ENCODE results near the gene RNF19B. TPM values are rescaled to one million over a fixed set of nuclear protein-coding genes. Genes with fewer than 3 reads are reported as not detected.

Gene RNF19B
- polyA plus RNA-seq, 2 of the 4 experiments (the other 2 are of a cell fraction): 9.9 to 22.6 TPM

- TF ChIP-seq CTCF (IDR thresholded peaks at IDR 0.05): no peak
- ChIA-PET POLR2A (no interaction called here), CTCF (interaction anchor here (1.3 to 5.3 kb wide), 4 partner anchors 10 to 197 kb away, joined by 3 to 30 read pairs (median 5); no protein-coding TSS in a partner anchor)
- H3K27ac ChIP-seq: no peak overlapping the region
- FAIRE-seq (no peak), DNase-seq (ENCODE audit: low read depth in 1 of 2, low spot score in 1 of 2) (no peak), ATAC-seq (no peak)
- WGBS (ENCODE audit: missing lambda C conversion rate): 74% methylated on average over 15 of the region's 24 CpGs
- no peaks in the 10 kb centered on the region for H3K9me3 ChIP-seq
- peaks cover 6% of the 10 kb centered on the region; the same call in 1 of the 3 replicates for H3K4me1 ChIP-seq
- no peak overlapping the region for H3K4me3 ChIP-seq
- no peak overlapping the region for H3K4me2 ChIP-seq
Observed at GRCh38 chr1:32888677-32889420, 75.8 kb downstream of the RNF19B start.

- Histone ChIP-seq H3K9me3 (no peaks in the 10 kb centered on the region), H3K27ac (no peak overlapping the region), H3K4me2 (no peak overlapping the region), H3K4me3 (no peak overlapping the region), H3K4me1 (peaks cover 4% of the 10 kb centered on the region; the same call in 1 of the 3 replicates)
- DNase-seq (ENCODE audit: low read depth in 1 of 2, low spot score in 1 of 2): no peak
- no peak for TF ChIP-seq ZNF302 (CRISPR knock-in tag; IDR thresholded peaks at IDR 0.05)
- no peak for TF ChIP-seq USF2 (IDR thresholded peaks at IDR 0.05)
- no peak for TF ChIP-seq RFX5 (IDR thresholded peaks at IDR 0.05)
- TF ChIP-seq FOSB (CRISPR knock-in tag; IDR thresholded peaks at IDR 0.05): no peak
- TF ChIP-seq HOXA7 (CRISPR knock-in tag; IDR thresholded peaks at IDR 0.05): no peak
- TF ChIP-seq CBX8 (IDR thresholded peaks at IDR 0.05): no peak
- TF ChIP-seq TP53 (CRISPR knock-in tag; IDR thresholded peaks at IDR 0.05): no peak
- no peak for TF ChIP-seq PHF8 (IDR thresholded peaks at IDR 0.05; ENCODE audit: borderline replicate concordance, low read depth)
- no peak for TF ChIP-seq KDM5A (IDR thresholded peaks at IDR 0.05)
- no peak for TF ChIP-seq FOXS1 (CRISPR knock-in tag; IDR thresholded peaks at IDR 0.05)
- TF ChIP-seq MAX (IDR thresholded peaks at IDR 0.05): no peak
- no peak for TF ChIP-seq HEYL (CRISPR knock-in tag; IDR thresholded peaks at IDR 0.05)
- no peak for TF ChIP-seq KDM1A (IDR thresholded peaks at IDR 0.05; ENCODE audit: low read depth)
- ChIA-PET CTCF (interaction anchor here (1.3 to 5.3 kb wide), 4 partner anchors 11 to 198 kb away, joined by 3 to 30 read pairs (median 8); no protein-coding TSS in a partner anchor), POLR2A (no interaction called here)
- no peak for FAIRE-seq
- 34% methylated on average over 3 of the region's 3 CpGs for WGBS (ENCODE audit: missing lambda C conversion rate)
- no peak for ATAC-seq
Observed at GRCh38 chr1:32888134-32888533, 76.5 kb downstream of the RNF19B start.

- Histone ChIP-seq H3K4me2 (no peak overlapping the region), H3K9me3 (no peaks in the 10 kb centered on the region), H3K27ac (no peak overlapping the region), H3K4me3 (no peak overlapping the region), H3K4me1 (peaks cover 4% of the 10 kb centered on the region; the same call in 1 of the 3 replicates)
- POLR2A ChIA-PET: no interaction called here
- CTCF ChIA-PET: interaction anchor here (1.3 to 5.3 kb wide), 4 partner anchors 11 to 198 kb away, joined by 3 to 30 read pairs (median 8); no protein-coding TSS in a partner anchor
- no peak for ATAC-seq
- 30% methylated on average over 12 of the region's 12 CpGs for WGBS (ENCODE audit: missing lambda C conversion rate)
- no peak for DNase-seq (ENCODE audit: low read depth in 1 of 2, low spot score in 1 of 2)
- no peak for FAIRE-seq
- TF ChIP-seq HEYL (CRISPR knock-in tag; IDR thresholded peaks at IDR 0.05): no peak
- TF ChIP-seq FOXS1 (CRISPR knock-in tag; IDR thresholded peaks at IDR 0.05): no peak
- TF ChIP-seq HOXA7 (CRISPR knock-in tag; IDR thresholded peaks at IDR 0.05): no peak
- no peak for TF ChIP-seq MYC (IDR thresholded peaks at IDR 0.05; ENCODE audit: borderline replicate concordance, low read length)
- TF ChIP-seq CHD4 (IDR thresholded peaks at IDR 0.05; ENCODE audit: borderline replicate concordance): no peak
- no peak for TF ChIP-seq CBX2 (IDR thresholded peaks at IDR 0.05; ENCODE audit: borderline replicate concordance, low read depth)
- TF ChIP-seq TFCP2L1 (CRISPR knock-in tag; IDR thresholded peaks at IDR 0.05): no peak
- no peak for TF ChIP-seq ZSCAN20 (CRISPR knock-in tag; IDR thresholded peaks at IDR 0.05)
- TF ChIP-seq MAFK (IDR thresholded peaks at IDR 0.05; ENCODE audit: partially characterized antibody): no peak
- no peak for TF ChIP-seq ATOH8 (CRISPR knock-in tag; IDR thresholded peaks at IDR 0.05; ENCODE audit: low read depth)
- TF ChIP-seq BCL3 (IDR thresholded peaks at IDR 0.05): no peak
- TF ChIP-seq REST (IDR thresholded peaks at IDR 0.05): no peak
Observed at GRCh38 chr1:32887623-32888022, 77.0 kb downstream of the RNF19B start.
